Mesenchymal stem cell (in vitro differentiated cells and primary cell): ENCODE results near the gene CDC42EP1.

Experiments used
- DNase-seq: peaks from one replicate; pipeline ENCODE4 v3.0.0-alpha.2; 2013
- H2AFZ ChIP-seq: one replicate; pipeline ENCODE4 v1.6.1; 2013; ENCODE audit warnings: low read depth, mild to moderate bottlenecking, control low read depth, inconsistent platforms, low read length, moderate library complexity
- H2AK5ac ChIP-seq: 2 replicates; pipeline ENCODE4 v1.6.1; 2013; ENCODE audit warnings: low read length, moderate library complexity, mild to moderate bottlenecking, inconsistent platforms; ENCODE audit not compliant: severe bottlenecking
- H2BK120ac ChIP-seq: one replicate; pipeline ENCODE4 v1.6.1; 2013; ENCODE audit warnings: low read depth, mild to moderate bottlenecking, inconsistent platforms, low read length, moderate library complexity
- H2BK12ac ChIP-seq, 2 experiments: one replicate each; pipeline ENCODE4 v1.6.1; 2013; ENCODE audit warnings: inconsistent platforms in 2 of 2, low read length in 2 of 2, mild to moderate bottlenecking in 2 of 2, moderate library complexity in 2 of 2, control low read depth in 1 of 2
- H2BK15ac ChIP-seq: one replicate; pipeline ENCODE4 v1.6.1; 2013; ENCODE audit warnings: mild to moderate bottlenecking, low read depth, inconsistent platforms; ENCODE audit not compliant: poor library complexity, severe bottlenecking
- H2BK5ac ChIP-seq: 2 replicates; pipeline ENCODE4 v1.6.1; 2013; ENCODE audit warnings: low read depth, mild to moderate bottlenecking, low read length, control low read depth, inconsistent platforms; ENCODE audit not compliant: poor library complexity, severe bottlenecking
- H3K14ac ChIP-seq, 2 experiments: one replicate each; pipeline ENCODE4 v1.6.1; 2013; ENCODE audit warnings: inconsistent platforms in 2 of 2, low read length in 2 of 2, control low read depth in 1 of 2, mild to moderate bottlenecking in 1 of 2, moderate library complexity in 1 of 2
- H3K18ac ChIP-seq, 2 experiments: one replicate each; pipeline ENCODE4 v1.6.1; 2013; ENCODE audit warnings: inconsistent platforms in 2 of 2, low read length in 2 of 2, control low read depth in 1 of 2, low read depth in 1 of 2, mild to moderate bottlenecking in 1 of 2
- H3K23ac ChIP-seq, 2 experiments: one replicate each; pipeline ENCODE4 v1.6.1; 2013; ENCODE audit warnings: inconsistent platforms in 2 of 2, low read length in 2 of 2, mild to moderate bottlenecking in 2 of 2, moderate library complexity in 2 of 2, control low read depth in 1 of 2
- H3K27ac ChIP-seq: 2 replicates; pipeline ENCODE4 v1.5.1; 2013; ENCODE audit warnings: mild to moderate bottlenecking, moderate library complexity, low read length, control low read depth, inconsistent platforms; ENCODE audit not compliant: poor library complexity, severe bottlenecking
- H3K27me3 ChIP-seq, 2 experiments: 2 replicates each; pipeline versions ENCODE4 v1.6.1 to v1.7.0; 2013; ENCODE audit warnings: low read length in 2 of 2, mild to moderate bottlenecking in 2 of 2, moderate library complexity in 2 of 2, control low read depth in 1 of 2, inconsistent platforms in 1 of 2; ENCODE audit not compliant: control insufficient read depth in 1 of 2, insufficient read depth in 1 of 2
- H3K36me3 ChIP-seq, 2 experiments: 2 replicates each; pipeline versions ENCODE4 v1.6.1 to v1.7.0; 2013; ENCODE audit warnings: low read length in 2 of 2, control low read depth in 1 of 2, inconsistent platforms in 1 of 2, low read depth in 1 of 2, mild to moderate bottlenecking in 1 of 2; ENCODE audit not compliant: insufficient read depth in 2 of 2, control insufficient read depth in 1 of 2
- H3K4ac ChIP-seq, 2 experiments: one replicate each; pipeline ENCODE4 v1.6.1; 2013; ENCODE audit warnings: inconsistent platforms in 2 of 2, low read length in 2 of 2, mild to moderate bottlenecking in 2 of 2, moderate library complexity in 2 of 2, control low read depth in 1 of 2, low read depth in 1 of 2
- H3K4me1 ChIP-seq: 2 replicates; pipeline ENCODE4 v1.6.1; 2013; ENCODE audit warnings: low read depth, low read length, control low read depth; ENCODE audit not compliant: control insufficient read depth, insufficient read depth
- H3K4me2 ChIP-seq: 2 replicates; pipeline ENCODE4 v1.6.1; 2013; ENCODE audit warnings: low read length, mild to moderate bottlenecking, inconsistent platforms; ENCODE audit not compliant: poor library complexity, severe bottlenecking
- H3K4me3 ChIP-seq, 2 experiments: 2 replicates each; pipeline versions ENCODE4 v1.5.1 to v1.7.0; 2013; ENCODE audit warnings: low read length in 2 of 2, mild to moderate bottlenecking in 2 of 2, control low read depth in 1 of 2, low read depth in 1 of 2; ENCODE audit not compliant: insufficient read depth in 1 of 2
- H3K79me1 ChIP-seq: replicated peaks from 2 replicates; pipeline ENCODE4 v1.6.1; 2013; ENCODE audit warnings: mild to moderate bottlenecking, control low read depth, low read length, inconsistent platforms; ENCODE audit not compliant: poor library complexity, severe bottlenecking
- H3K9ac ChIP-seq: 2 replicates; pipeline ENCODE4 v1.7.0; 2013; ENCODE audit warnings: mild to moderate bottlenecking, low read length, moderate library complexity
- H3K9me3 ChIP-seq: 2 replicates; pipeline ENCODE4 v1.7.0; 2013; ENCODE audit warnings: mild to moderate bottlenecking, low read length; ENCODE audit not compliant: control insufficient read depth
- H4K8ac ChIP-seq: one replicate; pipeline ENCODE4 v1.6.1; 2013; ENCODE audit warnings: inconsistent platforms, mild to moderate bottlenecking, low read length, moderate library complexity
- H4K91ac ChIP-seq: one replicate; pipeline ENCODE4 v1.6.1; 2013; ENCODE audit warnings: mild to moderate bottlenecking, low read length, inconsistent platforms
- WGBS: methylation state at CpG from one replicate; pipeline ENCODE4 v1.1.7; 2013; ENCODE audit warnings: mixed read lengths; 5-methylcytosine and 5-hydroxymethylcytosine counted together

CDC42EP1 gene

GRCh38 chr22:37610480-37611129, 50.3 kb downstream of the CDC42EP1 start:
- H3K18ac ChIP-seq: no peak overlapping the region
- peaks cover 11 to 26% of the 10 kb centered on the region in 2 experiments for H3K36me3 ChIP-seq
- H3K23ac ChIP-seq: no peak overlapping the region
- H2BK5ac ChIP-seq: no peak overlapping the region
- WGBS: 94% methylated on average over 7 of the region's 15 CpGs
- no peak overlapping the region for H2BK15ac ChIP-seq
- no peak overlapping the region for H2BK12ac ChIP-seq
- peak overlapping the region; percentile 6 for H2AK5ac ChIP-seq
- H3K27ac ChIP-seq: no peak overlapping the region
- H3K4ac ChIP-seq: peak overlapping the region in 1 of 2 experiments; percentile 36
- H3K79me1 ChIP-seq: peaks cover 20% of the 10 kb centered on the region
- H2BK120ac ChIP-seq: no peak overlapping the region
- H3K9me3 ChIP-seq: no peaks in the 10 kb centered on the region
- H4K8ac ChIP-seq: no peak overlapping the region
- no peak for DNase-seq
- H3K4me2 ChIP-seq: no peak overlapping the region
- H2AFZ ChIP-seq: no peak overlapping the region
- peaks cover 20% of the 10 kb centered on the region for H3K4me1 ChIP-seq
- H3K27me3 ChIP-seq: peaks cover 0 to 4% of the 10 kb centered on the region in 2 experiments
- H3K14ac ChIP-seq: no peak overlapping the region
- H4K91ac ChIP-seq: no peak overlapping the region
- peak overlapping the region in 1 of 2 experiments; percentile 93 for H3K4me3 ChIP-seq
- H3K9ac ChIP-seq: peak overlapping the region; percentile 95

DNA sequence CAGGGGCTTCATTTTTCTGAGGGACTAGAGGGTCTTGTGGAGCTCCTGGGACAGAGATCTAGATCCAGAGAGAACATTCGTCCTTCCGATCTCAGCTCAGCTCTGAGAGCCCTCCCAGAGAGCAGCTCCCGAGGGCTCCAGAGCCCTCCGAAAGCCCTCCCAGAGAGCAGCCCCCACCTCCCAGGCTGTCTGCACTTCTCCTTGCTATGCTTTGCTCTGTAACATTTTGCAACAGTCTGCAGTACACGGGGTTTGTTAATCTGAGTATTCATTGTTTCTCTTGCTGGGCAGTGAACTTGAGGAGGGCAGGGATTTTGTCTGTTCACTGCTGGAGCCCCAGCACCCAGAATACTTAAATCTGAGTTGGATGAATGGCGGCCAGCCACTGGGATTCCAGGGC, 50.9 kb downstream of the CDC42EP1 start:
- Histone ChIP-seq H3K9me3 (no peaks in the 10 kb centered on the region), H3K14ac (no peak overlapping the region), H3K36me3 (peaks cover 14 to 29% of the 10 kb centered on the region in 2 experiments), H3K27ac (no peak overlapping the region), H3K18ac (no peak overlapping the region), H2BK120ac (no peak overlapping the region), H2BK5ac (no peak overlapping the region), H2AK5ac (peak overlapping the region; percentile 43), H3K79me1 (peaks cover 21% of the 10 kb centered on the region), H3K4me2 (no peak overlapping the region), H4K91ac (no peak overlapping the region), H3K4me1 (peaks cover 20% of the 10 kb centered on the region), H2AFZ (no peak overlapping the region), H2BK15ac (no peak overlapping the region), H2BK12ac (no peak overlapping the region), H3K27me3 (no peaks in the 10 kb centered on the region), H3K4ac (no peak overlapping the region), H3K23ac (no peak overlapping the region), H3K4me3 (peak overlapping the region in 1 of 2 experiments; percentile 93), H3K9ac (peak overlapping the region; percentile 95), H4K8ac (no peak overlapping the region)
- no peak for DNase-seq
- WGBS: 89% methylated on average over 6 of the region's 6 CpGs

GRCh38 chr22:37616201-37617083, 56.2 kb downstream of the CDC42EP1 start:
- no peak overlapping the region for H2BK15ac ChIP-seq
- H3K27ac ChIP-seq: no peak overlapping the region
- no peak overlapping the region for H3K4me3 ChIP-seq
- H3K9ac ChIP-seq: no peak overlapping the region
- no peaks in the 10 kb centered on the region for H3K27me3 ChIP-seq
- peaks cover 28% of the 10 kb centered on the region for H3K79me1 ChIP-seq
- H3K18ac ChIP-seq: no peak overlapping the region
- no peak overlapping the region for H4K91ac ChIP-seq
- H3K4me1 ChIP-seq: peaks cover 3% of the 10 kb centered on the region
- no peak for DNase-seq
- 95% methylated on average over 27 of the region's 27 CpGs for WGBS
- H2BK5ac ChIP-seq: no peak overlapping the region
- no peak overlapping the region for H3K4me2 ChIP-seq
- peaks cover 59 to 69% of the 10 kb centered on the region in 2 experiments for H3K36me3 ChIP-seq
- no peak overlapping the region for H4K8ac ChIP-seq
- no peak overlapping the region for H2BK120ac ChIP-seq
- H3K9me3 ChIP-seq: no peaks in the 10 kb centered on the region
- no peak overlapping the region for H3K23ac ChIP-seq
- H2BK12ac ChIP-seq: no peak overlapping the region
- no peak overlapping the region for H3K4ac ChIP-seq
- H2AFZ ChIP-seq: no peak overlapping the region
- no peak overlapping the region for H3K14ac ChIP-seq
- H2AK5ac ChIP-seq: no peak overlapping the region

GRCh38 chr22:37617431-37617830, 57.2 kb downstream of the CDC42EP1 start:
- WGBS: 100% methylated on average over 1 of the region's 1 CpG
- Histone ChIP-seq H3K27me3 (no peaks in the 10 kb centered on the region), H3K4ac (no peak overlapping the region), H3K23ac (no peak overlapping the region), H3K4me3 (no peak overlapping the region), H3K79me1 (peaks cover 27% of the 10 kb centered on the region), H3K36me3 (peaks cover 63 to 76% of the 10 kb centered on the region in 2 experiments), H2AFZ (no peak overlapping the region), H2BK12ac (no peak overlapping the region), H3K9me3 (no peaks in the 10 kb centered on the region), H3K4me1 (peaks cover 2% of the 10 kb centered on the region), H4K8ac (no peak overlapping the region), H2BK120ac (no peak overlapping the region), H2AK5ac (no peak overlapping the region), H3K27ac (no peak overlapping the region), H3K4me2 (no peak overlapping the region), H4K91ac (no peak overlapping the region), H3K14ac (no peak overlapping the region), H3K9ac (no peak overlapping the region), H2BK15ac (no peak overlapping the region), H2BK5ac (no peak overlapping the region), H3K18ac (no peak overlapping the region)
- DNase-seq: no peak
